Transverse colon (tissue), 4 donors: Measurements from ENCODE around the gene SF3A1.

Experiments used
- EP300 ChIP-seq: sonication (generic); formaldehyde crosslinking; IDR thresholded peaks from one replicate; pipeline ENCODE4 v1.6.1; 2017; ENCODE audit warnings: antibody characterized with exemption, low read depth
- POLR2A ChIP-seq: fragments of 450-650 bp; IDR thresholded peaks from one replicate; pipeline ENCODE4 v1.6.1; 2016; ENCODE audit warnings: antibody characterized with exemption, mild to moderate bottlenecking, moderate library complexity
- POLR2AphosphoS5 ChIP-seq, 3 donors: sonication (generic); formaldehyde crosslinking; IDR thresholded peaks; one replicate each; pipeline ENCODE4 v1.6.1; 2016; ENCODE audit warnings: antibody characterized with exemption in 3 of 3
- TF ChIP-seq, protein P1 (sequence below), 5 experiments: fragments of 200-600 bp in 3 of 5; fragments of 450-650 bp in 2 of 5; sonication (generic) in 3 of 5; IDR thresholded peaks; 1 replicate in 2 of 5; 2 replicates in 3 of 5; pipeline ENCODE4 v1.5.1; 2016 to 2017; ENCODE audit warnings: antibody characterized with exemption in 5 of 5, inconsistent platforms in 3 of 5, mild to moderate bottlenecking in 2 of 5, moderate library complexity in 1 of 5

DNA sequence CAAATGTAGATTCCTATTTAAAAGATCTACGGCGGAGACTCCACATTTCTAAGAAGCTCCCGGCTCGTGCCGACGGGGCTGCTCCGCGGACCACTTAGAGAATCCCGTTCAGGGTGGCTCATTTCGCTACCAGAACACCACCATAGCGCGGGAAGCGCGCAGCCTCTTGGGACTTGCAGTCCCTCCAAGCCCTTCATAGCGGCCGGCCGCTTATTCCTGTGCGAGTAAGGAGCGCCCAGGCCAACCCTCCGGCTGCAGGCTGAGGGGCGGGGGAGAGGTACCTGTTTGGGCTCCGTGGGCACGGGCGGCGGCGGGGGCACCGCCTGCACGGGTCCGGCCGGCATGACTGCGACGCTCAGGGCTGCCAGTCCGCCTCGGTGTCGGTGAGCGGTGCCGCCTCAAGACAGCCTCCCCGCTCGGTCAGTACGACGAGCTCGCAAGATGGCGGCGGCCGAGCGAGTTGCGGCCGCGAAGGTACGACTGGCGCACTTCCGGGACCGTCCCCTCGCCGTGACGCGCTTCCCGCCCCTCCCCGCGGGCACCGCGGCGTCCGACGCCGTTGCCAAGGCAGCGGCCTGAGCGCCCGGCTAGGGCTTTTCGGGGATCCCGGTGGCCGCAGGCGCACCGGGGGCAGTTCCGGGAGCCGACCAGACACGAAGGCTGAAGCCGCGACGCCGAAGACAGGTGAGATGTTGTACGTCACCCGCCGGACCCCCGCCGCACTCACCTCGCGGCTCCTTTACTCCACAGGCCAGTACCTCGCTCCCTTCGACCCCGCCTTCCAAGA is at the start of gene SF3A1, which contains the start of gene CCDC157:
- TF ChIP-seq, protein P1, sequence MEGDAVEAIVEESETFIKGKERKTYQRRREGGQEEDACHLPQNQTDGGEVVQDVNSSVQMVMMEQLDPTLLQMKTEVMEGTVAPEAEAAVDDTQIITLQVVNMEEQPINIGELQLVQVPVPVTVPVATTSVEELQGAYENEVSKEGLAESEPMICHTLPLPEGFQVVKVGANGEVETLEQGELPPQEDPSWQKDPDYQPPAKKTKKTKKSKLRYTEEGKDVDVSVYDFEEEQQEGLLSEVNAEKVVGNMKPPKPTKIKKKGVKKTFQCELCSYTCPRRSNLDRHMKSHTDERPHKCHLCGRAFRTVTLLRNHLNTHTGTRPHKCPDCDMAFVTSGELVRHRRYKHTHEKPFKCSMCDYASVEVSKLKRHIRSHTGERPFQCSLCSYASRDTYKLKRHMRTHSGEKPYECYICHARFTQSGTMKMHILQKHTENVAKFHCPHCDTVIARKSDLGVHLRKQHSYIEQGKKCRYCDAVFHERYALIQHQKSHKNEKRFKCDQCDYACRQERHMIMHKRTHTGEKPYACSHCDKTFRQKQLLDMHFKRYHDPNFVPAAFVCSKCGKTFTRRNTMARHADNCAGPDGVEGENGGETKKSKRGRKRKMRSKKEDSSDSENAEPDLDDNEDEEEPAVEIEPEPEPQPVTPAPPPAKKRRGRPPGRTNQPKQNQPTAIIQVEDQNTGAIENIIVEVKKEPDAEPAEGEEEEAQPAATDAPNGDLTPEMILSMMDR (IDR thresholded peaks at IDR 0.05): peak in 1 of 5 experiments; percentile 27
- TF ChIP-seq POLR2A: peak; percentile 88
- peak; percentile 81 to 96 (median 95) for TF ChIP-seq POLR2AphosphoS5 (IDR thresholded peaks at IDR 0.05)
- TF ChIP-seq EP300: no peak
